ENCODE results near the gene LIPC.

LIPC gene

DNA sequence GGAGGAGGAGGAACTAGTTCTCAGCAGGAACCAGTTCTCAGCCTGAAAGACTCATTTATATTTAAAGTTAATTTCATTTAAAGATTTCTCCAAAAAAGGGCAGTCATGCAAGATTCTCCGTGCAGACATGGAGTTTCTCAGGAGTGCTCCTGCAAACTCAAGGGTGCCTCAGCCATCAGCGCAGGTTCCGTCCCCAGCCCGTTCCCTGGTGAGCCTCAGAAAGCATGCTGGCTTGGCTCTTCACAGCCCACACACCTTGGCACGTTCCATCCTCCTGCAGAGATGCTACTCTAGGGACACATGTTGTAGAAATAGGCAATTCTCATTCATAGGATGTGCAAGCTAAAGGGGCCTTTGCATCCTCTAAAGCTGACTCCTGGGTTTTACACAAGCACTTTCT, 123.0 kb downstream of the LIPC start:
- DNase-seq (ENCODE audit: low spot score) = no peak

DNA sequence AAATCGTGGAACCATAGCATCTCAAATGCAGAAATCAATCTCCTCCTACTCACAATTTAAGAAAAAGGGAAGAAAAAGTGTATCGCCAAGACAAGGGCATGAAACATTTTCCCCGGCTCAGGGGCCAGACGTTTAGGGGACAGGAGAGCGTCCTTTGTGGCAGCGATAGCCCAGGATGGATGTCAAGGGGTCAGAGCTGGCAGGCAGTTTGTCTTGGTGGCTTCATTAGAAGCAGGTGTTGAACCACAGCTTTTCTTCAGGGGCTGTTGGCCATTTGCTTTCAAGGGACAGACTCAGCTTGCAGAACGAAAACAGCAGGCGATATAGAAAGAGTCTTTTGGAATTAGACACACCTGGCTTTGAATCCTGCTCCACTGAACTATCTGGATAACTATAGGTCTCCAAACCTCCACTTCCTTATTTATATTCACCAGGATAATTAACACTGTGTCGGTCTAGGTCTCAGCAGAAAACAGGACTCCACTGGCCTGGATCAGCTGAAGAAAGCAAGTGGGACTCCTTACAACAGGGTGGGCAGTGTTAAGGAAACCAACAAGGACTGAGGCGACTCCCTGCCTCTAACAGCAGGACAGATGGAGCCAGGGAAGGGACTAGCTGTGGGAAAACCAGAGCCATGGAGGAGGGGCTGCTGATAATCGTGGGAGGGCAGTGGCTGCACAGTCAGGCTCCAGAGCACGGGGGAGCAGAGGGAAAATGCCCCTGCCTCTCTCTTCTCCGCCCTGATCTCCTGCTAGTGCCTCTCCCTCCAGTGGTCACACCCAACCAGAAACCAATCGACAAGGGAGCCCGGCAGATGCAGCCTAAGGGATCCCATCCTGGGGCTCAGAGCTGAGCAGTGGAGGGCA, 123.6 kb downstream of the LIPC start:
- no peak for DNase-seq (ENCODE audit: low spot score)

DNA sequence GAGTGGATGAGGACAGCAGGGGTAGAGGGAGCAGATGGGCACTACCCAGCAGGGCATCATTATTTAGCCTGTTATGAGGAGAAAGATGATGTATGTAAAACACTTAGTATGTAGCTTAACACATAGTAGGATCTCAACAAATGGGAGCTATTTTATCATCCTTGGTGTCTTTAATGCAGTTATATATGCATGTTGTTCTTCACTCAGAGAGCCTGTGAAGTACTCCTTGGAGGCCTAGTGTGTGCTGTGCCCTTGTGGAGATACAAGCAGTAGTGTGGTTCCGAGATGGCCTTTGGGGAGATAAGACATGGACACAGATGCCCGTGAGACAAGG, 124.2 kb downstream of the LIPC start:
- no peak for DNase-seq (ENCODE audit: low spot score)

DNA sequence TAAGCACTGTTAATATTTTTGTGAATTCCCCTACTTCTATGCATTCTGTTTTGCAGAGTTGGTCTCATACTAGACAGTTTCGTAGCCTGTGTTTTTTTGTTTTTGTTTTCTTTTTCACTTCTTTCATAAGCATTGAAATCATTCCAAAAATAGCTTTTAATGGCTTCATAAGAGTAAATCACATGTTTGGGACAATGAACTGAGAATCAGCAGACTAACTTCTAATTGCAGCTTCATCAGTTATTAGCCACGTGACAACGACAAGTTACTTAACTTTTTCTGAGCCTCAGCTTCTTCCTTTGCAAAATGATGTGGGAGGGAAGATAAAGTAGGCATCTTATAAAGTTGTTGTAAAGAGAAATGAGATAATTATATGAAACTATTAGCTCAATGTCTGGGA, 124.8 kb downstream of the LIPC start:
- no peak for DNase-seq (ENCODE audit: low spot score)

DNA sequence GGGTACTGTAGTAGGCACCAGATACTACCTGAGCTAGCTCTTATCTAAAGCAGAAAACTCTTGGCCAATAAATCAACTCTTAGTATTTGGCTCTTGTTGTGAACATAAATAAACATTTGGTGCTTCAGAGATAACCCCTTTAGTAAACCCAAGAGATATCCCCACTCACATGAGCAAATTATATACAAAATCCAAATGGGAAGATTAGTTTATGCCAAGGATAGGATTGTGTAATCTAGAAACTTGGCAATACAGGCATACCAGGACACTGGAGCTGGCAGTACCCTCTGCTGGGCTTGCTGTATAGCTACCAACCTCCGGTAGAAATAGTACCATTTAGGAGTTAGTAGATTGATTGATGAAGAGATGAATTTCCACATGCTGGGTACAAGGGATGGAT, 127.0 kb downstream of the LIPC start:
- no peak for DNase-seq (ENCODE audit: low spot score)

DNA sequence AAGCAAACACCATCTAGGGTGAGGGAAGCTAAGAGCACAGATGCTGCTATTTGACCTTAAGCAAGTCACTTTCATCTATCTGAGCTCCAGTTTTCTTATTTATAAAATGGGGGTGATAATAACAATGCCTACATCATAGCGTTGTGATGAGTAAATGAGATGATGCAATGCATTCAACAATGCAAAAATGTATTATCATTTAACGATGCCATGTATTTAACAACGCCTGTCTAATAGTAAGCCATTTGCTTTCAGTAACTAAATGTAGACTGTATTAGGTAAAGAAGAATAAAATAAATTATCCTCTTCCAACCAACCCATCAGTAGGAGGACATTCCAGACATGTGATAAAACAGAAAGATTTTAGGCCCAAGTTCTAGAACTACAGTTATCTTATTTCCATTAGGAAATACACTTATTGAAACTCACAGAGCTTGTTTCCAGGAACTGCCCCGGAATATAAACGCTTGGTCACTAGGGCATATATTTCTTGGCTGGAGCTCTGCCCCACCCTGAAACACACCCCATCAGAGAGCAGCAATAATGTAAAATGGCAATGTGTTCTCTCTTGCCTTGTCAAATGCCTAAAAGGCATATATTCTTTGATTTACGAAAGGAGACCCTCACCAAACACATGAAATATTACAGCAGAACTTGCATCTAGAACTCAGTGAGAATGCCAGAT, 128.3 kb downstream of the LIPC start:
- no peak for DNase-seq (ENCODE audit: low spot score)

DNA sequence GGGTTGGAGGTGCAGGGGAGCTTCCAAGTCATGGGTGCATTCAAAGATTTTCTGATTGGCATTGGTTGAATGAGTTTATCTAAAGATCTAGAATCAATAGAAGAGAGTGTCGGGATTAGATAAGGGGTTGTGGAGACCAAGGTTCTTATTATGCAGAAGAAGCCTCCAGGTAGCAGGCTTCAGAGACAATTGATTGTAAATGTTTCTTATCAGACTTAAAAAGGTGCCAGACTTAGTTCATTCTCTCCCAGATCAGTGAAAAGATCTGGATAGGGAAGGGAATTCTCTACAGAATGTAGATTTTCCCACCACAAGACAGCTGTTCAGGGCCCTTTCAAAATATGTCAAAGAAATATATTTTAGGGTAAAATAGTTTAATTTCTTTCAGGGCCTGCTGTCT, 129.5 kb downstream of the LIPC start:
- DNase-seq (ENCODE audit: low spot score) = no peak

DNA sequence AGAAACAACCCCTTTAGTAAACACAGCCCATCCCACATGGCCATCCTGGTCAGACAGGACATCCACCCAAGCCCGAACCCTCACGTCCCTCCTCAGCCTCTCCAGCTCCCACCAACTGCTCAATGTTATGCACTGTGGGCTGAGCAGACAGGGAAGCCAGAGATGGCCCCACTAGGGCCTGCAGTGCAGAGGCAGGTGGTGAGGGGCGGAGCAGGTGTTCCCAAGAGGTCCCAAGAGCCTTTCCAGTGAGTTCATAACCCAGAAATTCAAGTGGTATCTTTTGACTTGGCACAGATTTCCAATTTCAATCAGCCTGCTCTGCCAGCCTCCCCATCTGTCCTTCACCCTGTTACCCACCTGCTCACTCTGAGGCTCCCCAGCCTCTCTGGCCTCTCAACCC, 130.3 kb downstream of the LIPC start:
- DNase-seq (ENCODE audit: low spot score) = no peak

DNA sequence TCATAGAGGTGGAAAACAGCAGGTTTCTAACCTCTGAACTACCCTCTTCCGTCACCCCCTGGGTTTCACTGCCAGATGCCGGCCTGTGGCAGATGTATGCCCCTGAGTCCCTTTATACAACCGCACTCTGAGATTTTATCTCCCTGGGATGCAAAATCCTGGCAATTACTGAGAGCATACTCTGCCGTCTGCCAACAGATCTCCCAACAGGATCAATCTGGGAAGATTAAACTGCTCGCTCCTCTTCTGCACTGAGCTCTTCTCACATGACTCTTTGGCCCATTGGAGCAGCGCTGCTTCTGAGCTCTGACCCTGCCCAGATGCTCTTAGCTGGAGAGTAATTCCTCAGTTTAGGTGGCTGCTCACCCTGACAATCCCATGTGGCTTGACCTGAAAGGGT, 133.2 kb downstream of the LIPC start:
- no peak for DNase-seq (ENCODE audit: low spot score)

DNA sequence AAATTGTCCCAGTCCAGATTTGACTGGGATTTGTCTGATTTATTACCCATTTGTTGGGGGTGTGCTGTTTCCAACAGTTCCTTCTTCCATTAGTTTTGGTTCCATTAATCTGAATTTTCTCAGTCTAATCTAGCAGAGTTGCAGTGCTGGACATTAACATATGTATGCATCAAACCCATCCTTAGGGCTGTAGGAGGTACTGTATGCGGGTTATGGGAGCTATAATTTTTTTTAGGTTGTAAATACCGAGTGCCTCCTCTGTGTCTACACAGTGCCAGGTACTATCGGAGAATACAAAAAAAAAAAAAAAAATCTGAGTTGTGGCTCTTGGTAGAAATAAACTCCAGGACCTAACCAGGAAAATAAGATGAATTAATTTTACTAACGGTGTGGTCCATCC, 133.8 kb downstream of the LIPC start:
- no peak for DNase-seq (ENCODE audit: low spot score)

DNA sequence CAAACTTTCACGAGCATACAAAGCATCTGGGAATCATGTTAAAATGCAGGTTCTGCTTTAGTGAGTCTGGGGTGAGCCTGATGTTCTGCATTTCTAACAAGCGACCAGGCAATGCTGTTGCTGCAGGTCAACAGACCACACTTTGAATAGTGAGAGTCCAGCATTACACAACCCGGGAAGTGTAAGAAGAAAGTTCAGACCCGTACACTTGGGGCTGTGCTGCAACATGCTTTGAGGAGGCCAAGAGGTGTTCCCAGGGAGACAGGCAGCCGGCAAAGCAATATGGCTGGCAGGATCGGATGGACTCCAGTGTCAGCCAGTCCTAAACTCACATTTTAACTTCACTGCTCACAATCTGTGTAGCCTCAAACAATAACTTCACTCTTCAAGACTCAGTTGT, 134.2 kb downstream of the LIPC start:
- no peak for DNase-seq (ENCODE audit: low spot score)

DNA sequence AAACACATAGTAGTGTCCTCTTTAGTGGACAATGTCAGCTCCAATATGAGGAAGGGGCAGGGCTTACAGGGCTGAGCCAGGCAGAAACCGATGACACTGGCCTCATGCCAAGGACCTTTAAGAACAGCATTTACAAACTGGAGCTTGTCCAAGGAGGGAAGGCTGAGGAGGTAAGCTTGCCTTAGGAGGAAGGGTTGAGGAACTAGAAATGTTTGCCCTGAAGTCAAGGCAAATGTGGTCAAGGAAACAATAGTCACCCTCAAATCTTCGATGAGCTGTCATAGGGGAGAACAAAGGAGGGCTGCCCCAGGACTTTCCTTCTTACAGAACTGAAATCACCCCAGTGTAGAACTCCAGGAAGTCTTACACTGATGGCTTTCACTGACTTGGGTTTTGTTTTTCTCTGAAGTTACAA, 136.4 kb downstream of the LIPC start:
- DNase-seq (ENCODE audit: low spot score) = peak; percentile 54

DNA sequence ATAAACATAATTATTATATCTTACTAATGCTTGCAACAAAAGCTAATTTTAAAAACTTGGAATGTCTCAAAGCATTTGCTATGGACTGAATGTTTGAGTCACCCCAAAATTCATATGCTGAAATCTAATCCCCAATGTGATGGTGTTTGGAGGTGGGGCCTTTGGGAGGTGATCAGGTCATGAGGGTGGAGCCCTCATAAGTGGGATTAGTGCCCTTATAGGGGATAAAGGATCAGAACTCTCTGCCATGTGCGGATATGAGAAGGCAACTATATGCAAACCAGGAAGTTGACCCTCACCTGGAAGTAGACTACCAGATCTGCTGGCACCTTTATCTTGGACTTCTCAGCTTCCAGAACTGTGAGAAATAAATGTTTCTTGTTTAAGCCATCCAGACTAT, 137.7 kb downstream of the LIPC start:
- DNase-seq (ENCODE audit: low spot score) = no peak

DNA sequence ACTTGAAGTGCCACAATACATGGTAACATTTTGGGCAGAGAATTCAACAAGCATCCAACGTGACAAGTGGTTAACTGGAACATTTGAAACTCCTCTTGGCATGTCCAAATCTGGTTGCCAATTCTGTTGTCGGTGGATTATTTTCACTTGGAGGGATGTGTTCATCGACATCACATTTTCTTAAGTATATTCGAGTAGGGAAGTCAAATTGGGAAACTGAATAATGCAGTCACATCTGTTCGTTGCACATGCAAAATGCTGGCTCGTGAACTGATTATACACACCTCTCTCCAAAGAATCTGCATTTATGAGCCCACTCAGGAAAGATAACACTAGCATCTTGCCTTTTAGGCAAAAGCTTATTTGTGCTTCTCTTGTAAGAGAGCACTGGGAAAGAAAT, 139.7 kb downstream of the LIPC start:
- no peak for DNase-seq (ENCODE audit: low spot score)

DNA sequence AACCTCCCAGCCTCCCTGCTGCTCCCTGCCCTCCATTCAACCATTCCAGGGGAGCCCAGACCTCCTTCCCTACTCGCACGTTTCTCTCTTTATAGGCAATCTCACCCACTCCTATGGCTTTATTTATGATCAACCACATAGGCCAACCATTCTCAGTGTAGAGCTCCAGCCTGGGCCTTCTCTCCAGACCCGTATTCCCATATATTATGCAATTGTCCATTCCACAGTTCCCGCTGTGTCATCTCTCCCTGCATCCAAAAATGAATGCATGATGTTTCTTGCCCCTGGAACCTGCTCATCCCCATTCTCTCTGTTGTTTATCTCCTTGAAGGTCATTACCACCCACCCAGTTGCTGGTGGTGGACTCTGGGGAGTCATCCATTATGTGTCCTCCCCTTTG, 140.7 kb downstream of the LIPC start:
- no peak for DNase-seq (ENCODE audit: low spot score)

DNA sequence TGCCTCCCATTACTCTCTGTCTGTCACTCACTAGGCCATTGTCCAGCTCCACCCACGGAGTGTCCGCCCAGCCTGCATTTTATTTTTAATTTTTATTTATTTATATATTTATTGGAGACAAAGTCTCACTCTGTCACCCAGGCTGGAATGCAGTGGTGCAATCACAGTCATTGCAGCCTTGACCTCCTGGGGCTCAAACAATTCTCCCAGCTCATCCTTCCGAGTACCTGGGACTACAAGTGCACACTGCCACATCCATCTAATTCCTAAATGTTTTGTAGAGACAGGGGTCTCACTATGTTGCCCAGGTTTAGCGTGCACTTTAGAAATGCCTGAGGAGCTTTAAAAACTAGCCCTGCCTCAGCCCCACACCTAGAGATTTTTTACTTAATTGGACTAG, 141.5 kb downstream of the LIPC start:
- DNase-seq (ENCODE audit: low spot score) = no peak

DNA sequence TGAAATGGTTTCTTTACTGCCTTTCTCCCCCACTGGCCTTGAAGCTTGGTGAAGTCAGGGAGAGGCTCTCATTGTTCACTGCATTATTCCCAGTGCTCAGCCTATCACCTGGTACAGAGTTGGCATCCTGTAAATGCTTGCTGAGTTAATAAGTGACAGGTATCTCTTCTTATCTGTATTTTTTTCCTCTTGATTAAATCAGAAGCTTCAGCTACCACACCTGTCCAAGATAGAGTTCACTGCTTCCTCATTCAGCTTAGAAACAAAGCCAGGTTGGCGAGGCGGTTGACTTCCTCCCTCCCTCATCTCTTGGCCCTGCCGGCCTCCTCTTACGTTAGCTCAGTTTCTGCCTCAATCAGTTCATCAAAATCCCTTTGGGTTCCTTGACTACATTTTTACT, 142.8 kb downstream of the LIPC start:
- no peak for DNase-seq (ENCODE audit: low spot score)

DNA sequence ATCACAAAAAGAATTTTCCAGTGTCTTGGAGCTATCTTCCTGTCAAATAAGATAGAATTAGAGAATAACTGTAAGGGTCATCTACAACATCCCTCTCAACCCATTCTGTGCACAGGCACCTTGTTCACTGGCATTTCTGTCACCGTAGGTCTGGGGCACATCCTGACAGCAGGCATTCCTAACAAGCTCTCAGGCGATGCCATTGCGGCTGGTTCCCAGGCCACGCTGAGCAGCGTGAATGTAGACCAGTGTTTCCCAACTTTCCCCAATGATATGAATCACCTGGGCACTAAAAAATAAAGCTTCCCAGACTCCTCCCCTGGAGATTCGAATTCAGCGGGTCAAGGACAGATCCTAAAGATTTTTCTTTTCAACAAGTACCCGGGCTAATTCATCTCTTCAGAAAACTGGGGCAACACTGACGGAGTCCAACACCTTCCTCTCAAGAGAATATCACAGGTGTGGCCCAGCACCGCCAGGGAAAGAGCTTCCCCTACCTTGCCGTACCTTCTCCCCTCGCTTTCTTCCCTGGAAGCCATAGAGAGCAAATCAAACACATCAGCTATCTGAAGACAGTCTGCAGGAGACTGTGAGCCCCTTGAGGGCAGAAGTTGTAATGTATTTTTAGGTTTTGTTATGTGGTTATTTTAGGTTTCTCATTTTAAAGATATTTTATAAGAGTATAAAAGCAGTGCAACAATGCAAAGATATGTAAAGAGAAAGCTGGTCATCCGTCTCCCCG, 143.4 kb downstream of the LIPC start:
- DNase-seq (ENCODE audit: low spot score) = no peak

DNA sequence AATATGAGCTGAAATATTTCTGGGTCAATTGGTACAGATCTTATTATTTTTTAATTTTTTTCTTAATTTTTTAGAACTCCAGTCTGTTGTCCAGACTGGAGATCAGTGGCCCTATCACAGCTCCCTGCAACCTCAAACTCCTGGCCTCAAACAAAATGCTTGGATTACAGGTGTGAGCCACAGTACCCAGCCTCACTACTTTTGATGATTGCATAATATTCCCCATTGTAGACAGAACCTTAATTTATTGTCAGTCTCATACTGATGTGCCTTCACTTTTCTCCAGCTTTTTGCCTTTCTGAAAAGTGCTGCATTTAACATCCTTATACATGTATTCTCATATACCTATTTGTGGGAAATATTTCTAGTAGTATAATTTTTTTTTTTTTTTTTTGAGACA, 144.9 kb downstream of the LIPC start:
- no peak for DNase-seq (ENCODE audit: low spot score)

DNA sequence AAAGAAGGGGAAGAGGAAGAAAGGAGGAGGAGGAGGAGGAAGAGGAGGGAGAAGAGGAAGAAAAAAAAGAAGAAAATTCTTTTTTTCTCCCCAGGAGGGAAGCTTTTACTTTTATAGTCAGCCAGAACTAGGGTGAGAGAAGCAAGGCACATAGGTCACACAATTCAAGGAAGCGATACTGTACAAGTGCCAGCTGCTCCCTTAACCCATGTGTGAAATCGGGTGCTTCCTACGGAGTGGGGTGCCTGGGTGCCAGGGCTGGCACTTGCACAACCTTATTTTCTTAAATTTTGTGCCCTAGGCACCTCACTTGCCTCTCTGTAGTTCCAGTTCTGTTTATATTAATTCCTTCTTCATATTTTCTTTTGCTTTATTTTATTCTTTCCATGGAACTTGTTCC, 150.4 kb downstream of the LIPC start:
- DNase-seq (ENCODE audit: low spot score) = peak; percentile 29

DNA sequence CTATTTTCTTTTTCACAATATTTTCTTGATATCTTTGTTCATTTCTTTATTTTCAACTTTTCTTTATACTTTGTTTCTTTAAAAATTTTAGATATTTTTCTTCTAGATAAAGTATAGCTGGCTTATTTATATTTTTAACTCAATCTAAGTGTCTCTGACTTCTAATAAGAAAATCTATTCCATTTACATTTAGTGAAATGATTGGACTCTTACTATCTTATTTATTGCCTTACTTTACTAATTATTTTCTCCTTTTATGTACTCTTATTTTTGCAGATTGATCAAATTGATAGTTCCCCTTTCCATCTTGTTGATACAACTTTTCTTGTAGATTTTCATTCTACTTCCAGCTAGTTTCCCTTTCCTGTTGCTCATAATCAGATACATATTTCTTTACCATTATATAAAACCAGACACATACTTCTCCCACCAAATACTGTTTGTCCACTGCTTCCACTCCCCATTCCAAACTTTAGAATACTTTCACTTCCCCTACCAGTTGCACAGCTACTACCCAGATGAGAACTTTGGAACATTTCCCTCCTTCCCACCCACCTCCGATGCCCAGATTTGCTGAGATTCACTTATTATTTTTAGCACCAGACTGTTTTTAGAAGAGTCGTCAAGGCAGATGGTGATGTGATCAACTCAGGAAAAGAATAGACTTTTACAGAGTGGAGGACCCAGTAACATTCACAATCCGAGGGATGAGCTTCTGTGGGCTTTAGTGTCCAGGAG, 151.5 kb downstream of the LIPC start:
- DNase-seq (ENCODE audit: low spot score) = peak; percentile 50

DNA sequence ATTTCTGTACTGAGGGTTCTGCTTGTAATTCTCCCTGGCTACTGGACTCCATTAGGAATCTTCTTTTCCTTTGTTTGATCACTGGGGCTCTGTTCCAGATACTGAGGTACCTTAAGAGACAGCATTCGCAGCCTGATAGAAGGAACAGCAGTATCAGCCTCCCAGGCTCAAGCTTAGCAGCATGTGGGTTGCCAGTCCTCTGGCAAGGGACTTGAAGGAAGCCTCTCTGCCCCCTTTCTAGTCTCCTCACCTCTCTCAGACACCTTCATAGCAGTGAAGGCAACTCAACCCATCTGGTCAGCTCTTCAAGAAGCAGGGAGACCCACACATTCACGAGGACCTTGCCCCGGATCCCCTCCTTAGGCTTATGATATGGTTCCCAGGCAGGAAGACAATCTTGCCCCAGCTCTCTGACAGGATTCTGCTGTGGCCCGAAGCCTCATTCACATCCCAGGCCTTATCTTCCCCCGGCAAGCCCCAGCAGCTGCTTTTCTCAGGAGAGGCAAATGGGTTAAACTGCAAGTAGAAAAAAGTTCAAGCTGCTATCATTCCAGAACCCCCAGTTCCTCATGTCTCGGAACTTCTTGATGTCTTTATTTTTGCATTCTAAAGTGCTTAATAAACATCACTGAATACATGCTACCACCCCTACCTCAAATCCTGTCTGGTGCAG, 153.1 kb downstream of the LIPC start:
- no peak for DNase-seq (ENCODE audit: low spot score)

All from globus pallidus (tissue), 1 donor.